DMS114 treated with DMSO at 0.1 percent for 48 hours (cell line): ENCODE measurements around the gene SOCS6.
A peak's percentile ranks its signal among the peaks of the same experiment; 100 is the strongest.
"Not testable (repeated sequence)": the region's sequence is repeated elsewhere in the genome, so short reads cannot be mapped to it uniquely, and the experiment has no call there.

Source experiments
- DNase-seq: peaks from one replicate; lab custom pipeline; 2025; ENCODE audit not compliant: unreplicated experiment; lab: John Stamatoyannopoulos, UW

Gene SOCS6

GRCh38 chr18:70288851-70289328, at the start of gene SOCS6:
Gene SOCS6, plus strand, starts transcription at chr18:70289045. Its CDS starts 35,624 bp downstream, at chr18:70324669.
- DNase-seq, result no peak

GRCh38 chr18:70243131-70243929, 45.5 kb upstream of the SOCS6 start:
- no peak for DNase-seq

GRCh38 chr18:70246061-70246466, 42.8 kb upstream of the SOCS6 start:
- no peak for DNase-seq

GRCh38 chr18:70249118-70249517, 39.7 kb upstream of the SOCS6 start:
- no peak for DNase-seq

- DNase-seq, result not testable (repeated sequence)
These were observed 39.0 kb upstream of the SOCS6 start for GRCh38 chr18:70249861-70250260.

- peak; percentile 75 for DNase-seq
These were observed 38.1 kb upstream of the SOCS6 start for GRCh38 chr18:70250781-70251180.

- no peak for DNase-seq
These were observed 32.7 kb upstream of the SOCS6 start for GRCh38 chr18:70256184-70256583.

- DNase-seq, result no peak
These were observed 31.9 kb upstream of the SOCS6 start for GRCh38 chr18:70256994-70257393.

- DNase-seq, result no peak
These were observed 30.6 kb upstream of the SOCS6 start for GRCh38 chr18:70258243-70258642.

- DNase-seq, result no peak
These were observed 28.2 kb upstream of the SOCS6 start for GRCh38 chr18:70260683-70261082.

GRCh38 chr18:70261141-70261788, 27.6 kb upstream of the SOCS6 start:
- no peak for DNase-seq

GRCh38 chr18:70263336-70263735, 25.5 kb upstream of the SOCS6 start:
- DNase-seq, result no peak

- no peak for DNase-seq
These were observed 17.1 kb upstream of the SOCS6 start for GRCh38 chr18:70271742-70272141.

- DNase-seq, result no peak
These were observed 15.8 kb upstream of the SOCS6 start for GRCh38 chr18:70273021-70273420.

GRCh38 chr18:70276416-70277191, 12.2 kb upstream of the SOCS6 start:
- no peak for DNase-seq

- DNase-seq, result no peak
These were observed 9.4 kb upstream of the SOCS6 start for GRCh38 chr18:70279470-70279869.

GRCh38 chr18:70280007-70280925, 8.6 kb upstream of the SOCS6 start:
- no peak for DNase-seq

- DNase-seq, result no peak
These were observed 3.7 kb upstream of the SOCS6 start for GRCh38 chr18:70284976-70285620.

- DNase-seq, result no peak
These were observed 1.1 kb upstream of the SOCS6 start for GRCh38 chr18:70287731-70288130.
